ENCODE measurements around the gene MANSC4.
A peak's percentile ranks its signal among the peaks of the same experiment; 100 is the strongest.

The MANSC4 gene

DNA sequence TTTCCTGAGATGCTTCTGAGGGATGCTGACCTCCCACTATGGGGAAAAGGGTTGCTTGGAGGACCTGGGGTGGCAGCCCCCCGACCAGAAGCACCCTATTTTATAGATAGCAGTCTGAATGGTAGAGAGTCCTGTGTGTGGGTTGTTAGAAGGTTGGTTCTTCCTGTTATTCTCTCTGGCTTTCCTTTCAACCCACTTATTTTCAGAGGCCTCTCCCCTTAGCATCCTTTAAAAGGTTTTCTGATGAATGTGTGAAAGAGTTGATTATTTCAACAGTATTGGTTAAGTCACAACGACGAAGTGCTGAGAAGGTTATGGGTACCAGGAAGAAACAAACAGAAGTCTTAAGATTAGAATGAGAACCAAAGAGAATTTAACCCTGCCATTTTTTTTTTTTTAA, 20.8 kb upstream of the MANSC4 start:
- peaks cover 29% of the 10 kb centered on the region for H3K36me3 Mint-ChIP-seq (ENCODE audit: low read depth)
- H3K27ac Mint-ChIP-seq, result no peak overlapping the region
- no peak for TF ChIP-seq CTCF (IDR thresholded peaks at IDR 0.05)
- no peak for DNase-seq
- no peaks in the 10 kb centered on the region for H3K9me3 Mint-ChIP-seq
- H3K27me3 Mint-ChIP-seq (ENCODE audit: low read depth, poor library complexity), result no peaks in the 10 kb centered on the region
- H3K4me1 Mint-ChIP-seq, result peaks cover 6% of the 10 kb centered on the region
- H3K4me3 Mint-ChIP-seq, result no peak overlapping the region

- H3K9me3 Mint-ChIP-seq, result no peaks in the 10 kb centered on the region
- no peaks in the 10 kb centered on the region for H3K27me3 Mint-ChIP-seq (ENCODE audit: low read depth, poor library complexity)
- H3K36me3 Mint-ChIP-seq (ENCODE audit: low read depth), result peaks cover 51% of the 10 kb centered on the region
- no peak overlapping the region for H3K4me3 Mint-ChIP-seq
- H3K4me1 Mint-ChIP-seq, result peaks cover 27% of the 10 kb centered on the region
- H3K27ac Mint-ChIP-seq, result no peak overlapping the region
- TF ChIP-seq CTCF (IDR thresholded peaks at IDR 0.05), result no peak
- DNase-seq, result no peak
Observed at GRCh38 chr12:27797301-27798025, 17.4 kb upstream of the MANSC4 start.

DNA sequence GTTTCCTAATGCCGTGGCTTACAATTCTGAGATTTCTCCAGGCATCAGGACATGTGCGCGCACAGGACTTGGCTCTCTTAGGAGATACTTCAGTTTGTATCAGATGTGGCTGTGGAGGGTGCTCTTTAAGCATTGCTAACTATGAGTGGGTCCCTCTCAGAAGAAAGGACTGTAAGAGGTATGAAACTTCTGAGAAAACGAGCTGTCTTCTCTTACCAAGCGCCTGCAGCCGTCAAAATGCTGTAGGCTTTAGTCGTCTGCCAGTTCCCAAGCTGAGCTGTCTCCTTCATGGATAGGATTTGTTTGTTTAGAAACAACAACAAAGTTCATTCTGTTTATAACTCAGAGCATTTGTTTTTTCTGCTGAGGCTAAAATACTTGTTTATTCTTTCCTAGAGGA, 16.1 kb upstream of the MANSC4 start:
- Mint-ChIP-seq H3K4me1 (peaks cover 27% of the 10 kb centered on the region), H3K27me3 (ENCODE audit: low read depth, poor library complexity) (no peaks in the 10 kb centered on the region), H3K4me3 (no peak overlapping the region), H3K9me3 (no peaks in the 10 kb centered on the region), H3K27ac (peak overlapping the region; percentile 32), H3K36me3 (ENCODE audit: low read depth) (peaks cover 63% of the 10 kb centered on the region)
- no peak for DNase-seq
- no peak for TF ChIP-seq CTCF (IDR thresholded peaks at IDR 0.05)

DNA sequence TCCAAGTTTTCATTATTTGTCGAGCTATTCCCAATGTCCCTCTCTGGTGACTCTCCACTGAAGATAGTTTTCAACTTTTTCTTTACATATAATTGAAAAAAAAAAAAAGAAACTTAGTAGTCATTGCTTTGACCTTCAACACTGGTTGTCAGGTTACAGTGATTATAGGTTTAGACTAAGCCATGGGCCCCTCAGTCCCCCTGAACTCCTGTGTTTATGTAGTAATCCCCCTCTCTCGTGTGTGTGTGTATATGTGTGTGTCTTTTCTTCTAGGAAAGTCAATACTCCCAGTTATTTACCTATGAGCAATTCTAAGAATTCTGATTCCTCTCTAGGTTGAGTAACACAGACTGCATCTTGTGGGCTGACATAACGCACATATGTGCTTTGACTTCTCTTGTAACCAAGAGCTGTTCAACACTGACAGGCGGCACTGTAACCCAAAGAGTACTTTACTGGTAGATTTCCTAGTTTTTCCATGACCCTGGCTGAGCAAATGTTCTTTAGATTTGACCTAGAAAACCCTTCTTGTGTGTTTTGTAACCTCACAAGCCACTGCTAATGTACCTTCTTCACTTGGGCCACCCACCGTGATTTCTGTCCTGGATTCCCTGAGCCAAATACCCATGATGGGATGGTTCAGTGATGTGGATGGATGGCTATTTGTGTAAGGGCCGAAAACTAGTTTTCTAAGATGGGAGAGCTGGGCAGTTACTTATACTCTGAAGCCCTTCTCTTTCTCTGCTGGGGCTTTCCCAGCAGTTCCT, 15.0 kb upstream of the MANSC4 start:
- Mint-ChIP-seq H3K4me3 (no peak overlapping the region), H3K4me1 (peaks cover 27% of the 10 kb centered on the region), H3K27me3 (ENCODE audit: low read depth, poor library complexity) (no peaks in the 10 kb centered on the region), H3K27ac (peak overlapping the region; percentile 54), H3K9me3 (no peaks in the 10 kb centered on the region), H3K36me3 (ENCODE audit: low read depth) (peaks cover 65% of the 10 kb centered on the region)
- no peak for TF ChIP-seq CTCF (IDR thresholded peaks at IDR 0.05)
- DNase-seq, result no peak

GRCh38 chr12:27790179-27790578, 10.1 kb upstream of the MANSC4 start:
- Mint-ChIP-seq H3K4me3 (no peak overlapping the region), H3K4me1 (peaks cover 14% of the 10 kb centered on the region), H3K27me3 (ENCODE audit: low read depth, poor library complexity) (no peaks in the 10 kb centered on the region), H3K36me3 (ENCODE audit: low read depth) (peaks cover 62% of the 10 kb centered on the region), H3K27ac (no peak overlapping the region), H3K9me3 (no peaks in the 10 kb centered on the region)
- no peak for DNase-seq
- no peak for TF ChIP-seq CTCF (IDR thresholded peaks at IDR 0.05)

All from nephron progenitor cell (in vitro differentiated cells).